Endothelial cell of umbilical vein (primary cell): Measurements from ENCODE around the gene LRP1. TPM values are rescaled to one million over a fixed set of nuclear protein-coding genes. Genes with fewer than 3 reads are reported as not detected.

ENCODE experiments used
- BruUV-seq: library from RNA; stranded (reverse); fragments of 400-500 nt; replicated peaks from 2 replicates; lab custom pipeline; 2021; lab: Mats Ljungman, UMichigan
- CTCF ChIA-PET: fragments of 300-600, 350-600 bp; sonication (Branson Sonifier 250); formaldehyde crosslinking; loops from one replicate; lab custom pipeline; 2021; ENCODE audit warnings: antibody characterized with exemption, inconsistent platforms; lab: Charles Lee
- POLR2A ChIA-PET: fragments of 300-600, 350-600 bp; sonication (Branson Sonifier 250); formaldehyde crosslinking; loops from one replicate; lab custom pipeline; 2021; ENCODE audit warnings: antibody characterized with exemption, inconsistent platforms; lab: Charles Lee
- DNase-seq: peaks from one replicate; pipeline ENCODE4 v3.0.0-alpha.2; 2011; ENCODE audit warnings: low read depth, low spot score
- FAIRE-seq: peaks from 2 replicates; lab custom pipeline; 2011; peaks lifted over from hg19 to GRCh38; lab: Jason Lieb, UNC
- H2AFZ ChIP-seq: 2 replicates; pipeline ENCODE4 v1.6.0; 2012; ENCODE audit warnings: low read depth, low read length, control low read depth, inconsistent platforms
- H3K27ac ChIP-seq: 2 replicates; pipeline ENCODE4 v1.5.1; 2011; ENCODE audit warnings: low read depth, mild to moderate bottlenecking, control low read depth, low read length, moderate library complexity; ENCODE audit not compliant: insufficient read depth
- H3K27me3 ChIP-seq, 2 experiments: 2 replicates each; pipeline versions ENCODE4 v1.6.0 to v1.6.1; 2011; ENCODE audit warnings: low read length in 2 of 2, mixed read lengths in 1 of 2; ENCODE audit not compliant: control insufficient read depth in 2 of 2, insufficient read depth in 2 of 2
- H3K36me3 ChIP-seq, 2 experiments: 2 replicates in 1 of 2; 3 replicates in 1 of 2; pipeline ENCODE4 v1.5.1; 2011; ENCODE audit warnings: low read length in 2 of 2, mild to moderate bottlenecking in 1 of 2, moderate library complexity in 1 of 2; ENCODE audit not compliant: control insufficient read depth in 2 of 2, insufficient read depth in 2 of 2; ENCODE audit errors: extremely low read depth in 1 of 2
- H3K4me1 ChIP-seq: 3 replicates; pipeline ENCODE4 v1.5.1; 2011; ENCODE audit warnings: mild to moderate bottlenecking, low read length; ENCODE audit not compliant: control insufficient read depth, insufficient read depth; ENCODE audit errors: extremely low read depth
- H3K4me2 ChIP-seq: 2 replicates; pipeline ENCODE4 v1.6.1; 2011; ENCODE audit warnings: low read length, control low read depth, mixed read lengths; ENCODE audit not compliant: insufficient read depth
- H3K4me3 ChIP-seq, 3 experiments: fragments of 200-600 bp in 1 of 3; sonication (generic), shearing (Covaris generic) in 1 of 3; replicated peaks in 1 of 3; 2 replicates each; pipeline ENCODE4 v1.5.1; 2011 to 2016; ENCODE audit warnings: control low read depth in 3 of 3, low read length in 3 of 3, mild to moderate bottlenecking in 2 of 3, inconsistent platforms in 1 of 3, low read depth in 1 of 3, moderate library complexity in 1 of 3; ENCODE audit not compliant: insufficient read depth in 1 of 3
- H3K79me2 ChIP-seq: 2 replicates; pipeline ENCODE4 v1.6.0; 2012; ENCODE audit warnings: low read length, inconsistent platforms; ENCODE audit not compliant: control insufficient read depth, insufficient read depth
- H3K9ac ChIP-seq: replicated peaks from 2 replicates; pipeline ENCODE3; 2011; ENCODE audit warnings: low read length, control low read depth; ENCODE audit not compliant: insufficient read depth; ENCODE audit errors: extremely low read depth
- H3K9me1 ChIP-seq: replicated peaks from 3 replicates; pipeline ENCODE4 v1.6.0; 2011; ENCODE audit warnings: mild to moderate bottlenecking, low read length; ENCODE audit not compliant: control insufficient read depth, insufficient read depth; ENCODE audit errors: extremely low read depth
- H3K9me3 ChIP-seq: replicated peaks from 2 replicates; pipeline ENCODE4 v1.5.1; 2012; ENCODE audit warnings: low read length, inconsistent platforms; ENCODE audit not compliant: control insufficient read depth, insufficient read depth
- H4K20me1 ChIP-seq: replicated peaks from 2 replicates; pipeline ENCODE3; 2011; ENCODE audit warnings: mild to moderate bottlenecking, low read length; ENCODE audit not compliant: control insufficient read depth, insufficient read depth; ENCODE audit errors: extremely low read depth
- CTCF ChIP-seq, 2 donors: IDR thresholded peaks; 1 replicate in 1 of 2; 2 replicates in 1 of 2; pipeline ENCODE4 v1.5.1; 2011; ENCODE audit warnings: low read length in 2 of 2, mild to moderate bottlenecking in 2 of 2, moderate library complexity in 2 of 2, control low read depth in 1 of 2, inconsistent platforms in 1 of 2, low read depth in 1 of 2; ENCODE audit not compliant: insufficient read depth in 1 of 2; ENCODE audit errors: extremely low read depth in 1 of 2
- EZH2 ChIP-seq: IDR thresholded peaks from 2 replicates; pipeline ENCODE4 v1.6.1; 2012; ENCODE audit warnings: borderline replicate concordance, low read depth, mild to moderate bottlenecking, moderate library complexity, low read length, inconsistent platforms; ENCODE audit not compliant: severe bottlenecking
- FOS ChIP-seq: IDR thresholded peaks from 2 replicates; pipeline ENCODE4 v1.6.1; 2011; ENCODE audit warnings: mild to moderate bottlenecking, low read length, moderate library complexity, borderline replicate concordance; ENCODE audit not compliant: insufficient read depth
- GATA2 ChIP-seq: IDR thresholded peaks from 2 replicates; pipeline ENCODE4 v1.7.0; 2011; ENCODE audit warnings: low read depth, mild to moderate bottlenecking, moderate library complexity, mixed read lengths, low read length; ENCODE audit not compliant: insufficient read length, insufficient read depth
- JUN ChIP-seq: IDR thresholded peaks from 2 replicates; pipeline ENCODE4 v1.6.1; 2011; ENCODE audit warnings: borderline replicate concordance, low read depth; ENCODE audit not compliant: insufficient read length, insufficient read depth
- MAX ChIP-seq: IDR thresholded peaks from 2 replicates; pipeline ENCODE4 v1.6.1; 2011; ENCODE audit not compliant: insufficient read depth, insufficient read length
- MYC ChIP-seq: IDR thresholded peaks from one replicate; pipeline ENCODE4 v1.6.1; 2011; ENCODE audit warnings: mild to moderate bottlenecking, low read depth, low read length
- POLR2A ChIP-seq: IDR thresholded peaks from 2 replicates; pipeline ENCODE4 v1.6.1; 2012; ENCODE audit warnings: low read depth, mild to moderate bottlenecking, control low read depth, low read length
- POLR2AphosphoS5 ChIP-seq: IDR thresholded peaks from 2 replicates; pipeline ENCODE4 v1.6.1; 2012; ENCODE audit warnings: low read depth, mild to moderate bottlenecking, control low read depth, low read length, moderate library complexity; ENCODE audit not compliant: insufficient read depth
- dilution Hi-C: fragments of 300-500 bp; cut with MboI; formaldehyde crosslinking; loops from one replicate; pipeline ENCODE4 v1.15.0; 2019; ENCODE audit warnings: low sequenced_read_pairs; ENCODE audit not compliant: extremely low pct_ligation_motif_present
- intact Hi-C: fragments of 100-400 bp; cut with micrococcal nuclease; formaldehyde crosslinking; loops from one replicate; pipeline ENCODE4 v1.10.0; 2022
- polyA plus RNA-seq, 4 experiments: library from polyadenylated mRNA; depleted of rRNA in 3 of 4; stranded (reverse) in 3 of 4; unstranded in 1 of 4; fragments of >200 nt; gene quantifications; 2 replicates each; pipeline versions ENCODE4 v1.2.1 to v1.2.3, GENCODE V29; 2011 to 2012; ENCODE audit warnings: missing spikeins in 1 of 4
- total RNA-seq: library from RNA; stranded (reverse); gene quantifications from 2 replicates; pipeline ENCODE4 v1.2.3, GENCODE V29; 2021

Gene LRP1
- total and polyA plus RNA-seq, 2 donors (not counting 3 experiments of a cell fraction or from before 2014, with no cell fraction given) = 1.6 to 4.6 TPM

DNA sequence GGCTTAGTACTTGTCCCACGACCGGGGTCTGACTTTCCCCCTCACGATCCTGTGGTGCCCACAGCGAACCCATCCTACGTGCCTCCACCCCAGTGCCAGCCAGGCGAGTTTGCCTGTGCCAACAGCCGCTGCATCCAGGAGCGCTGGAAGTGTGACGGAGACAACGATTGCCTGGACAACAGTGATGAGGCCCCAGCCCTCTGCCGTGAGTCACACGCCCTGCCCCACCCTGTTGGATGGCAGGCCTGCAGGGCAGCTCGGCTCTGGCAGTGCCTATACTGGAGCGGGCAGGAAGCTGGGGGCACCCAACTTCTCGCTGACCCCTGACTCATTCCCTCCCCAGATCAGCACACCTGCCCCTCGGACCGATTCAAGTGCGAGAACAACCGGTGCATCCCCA lies 37.5 kb downstream of the LRP1 start:
- FAIRE-seq = no peak
- Histone ChIP-seq H3K27ac (no peak overlapping the region), H3K9me3 (no peaks in the 10 kb centered on the region), H3K27me3 (no peaks in the 10 kb centered on the region), H3K4me1 (no peaks in the 10 kb centered on the region), H4K20me1 (no peaks in the 10 kb centered on the region), H3K9ac (no peak overlapping the region), H3K79me2 (no peaks in the 10 kb centered on the region), H3K9me1 (no peaks in the 10 kb centered on the region), H3K36me3 (no peaks in the 10 kb centered on the region), H2AFZ (no peak overlapping the region), H3K4me2 (no peak overlapping the region), H3K4me3 (no peak overlapping the region)
- no peak for TF ChIP-seq CTCF (IDR thresholded peaks at IDR 0.05; ENCODE audit: extremely low read depth in 1 of 2, insufficient read depth in 1 of 2, low read depth in 1 of 2, low read length in 2 of 2)
- no peak for TF ChIP-seq FOS
- TF ChIP-seq JUN = no peak
- no peak for TF ChIP-seq POLR2A
- TF ChIP-seq MAX = no peak
- TF ChIP-seq EZH2 = no peak
- TF ChIP-seq MYC = no peak
- no peak for TF ChIP-seq GATA2
- no peak for TF ChIP-seq POLR2AphosphoS5
- no peak for DNase-seq
- intact Hi-C loops (no loop called here), dilution Hi-C loops (no loop called here)
- POLR2A ChIA-PET = no interaction called here
- BruUV-seq = no TSS peak
- CTCF ChIA-PET = interaction anchor here (1.3 to 13.0 kb wide), 2 partner anchors 41 to 54 kb away, joined by 3 to 429 read pairs; partner anchors contain the start of gene LRP1
